NCI-H2227 (cell line): ENCODE data around the gene ZXDC.

Experiments
- DNase-seq: peaks from one replicate; lab custom pipeline; 2025; ENCODE audit not compliant: unreplicated experiment; lab: John Stamatoyannopoulos, UW

The ZXDC gene

DNA sequence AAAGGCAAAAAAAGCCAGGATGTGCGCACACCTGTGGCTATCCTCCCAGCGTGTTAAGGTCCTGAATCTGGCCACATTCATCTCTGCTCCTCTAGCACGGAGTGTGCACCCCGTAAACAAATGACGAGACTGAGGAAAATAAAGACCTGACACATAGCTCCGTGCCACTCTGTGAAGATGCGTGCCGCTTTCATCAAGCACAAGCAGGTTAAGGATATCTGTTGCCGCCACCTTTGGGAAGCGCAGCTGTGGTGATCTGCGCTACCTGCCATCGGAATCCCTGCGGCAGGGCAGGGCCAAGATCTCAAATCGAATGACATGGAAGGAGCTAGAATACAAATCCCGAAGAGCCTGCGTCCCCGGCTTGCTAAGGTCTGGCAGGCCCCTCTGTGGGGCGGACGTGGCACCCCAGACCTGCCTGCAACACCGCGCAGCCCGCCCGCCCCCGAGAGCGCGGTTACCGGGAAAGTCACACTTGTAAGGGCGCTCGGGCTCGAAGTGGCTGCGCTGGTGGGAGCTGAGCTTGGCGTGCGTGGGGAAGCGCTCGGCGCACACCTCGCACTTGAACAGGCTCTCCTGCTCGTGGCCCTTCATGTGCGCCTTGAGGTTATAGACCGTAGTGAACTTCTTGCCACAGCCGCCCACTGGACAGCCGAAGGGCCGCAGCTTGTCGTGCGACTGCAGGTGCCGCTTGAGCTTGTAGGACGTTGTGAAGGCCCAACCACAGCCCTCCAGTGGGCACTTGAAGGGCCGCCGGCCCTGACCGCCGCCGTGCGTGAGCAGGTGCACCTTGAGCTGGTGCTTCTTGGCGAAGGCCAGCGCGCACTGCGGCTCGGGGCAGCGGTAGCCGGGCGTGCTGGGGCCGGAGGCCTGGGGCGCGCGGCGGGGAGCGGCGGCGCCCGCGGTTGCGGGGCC is 936 bp downstream of the ZXDC start:
- peak; percentile 41 for DNase-seq

DNA sequence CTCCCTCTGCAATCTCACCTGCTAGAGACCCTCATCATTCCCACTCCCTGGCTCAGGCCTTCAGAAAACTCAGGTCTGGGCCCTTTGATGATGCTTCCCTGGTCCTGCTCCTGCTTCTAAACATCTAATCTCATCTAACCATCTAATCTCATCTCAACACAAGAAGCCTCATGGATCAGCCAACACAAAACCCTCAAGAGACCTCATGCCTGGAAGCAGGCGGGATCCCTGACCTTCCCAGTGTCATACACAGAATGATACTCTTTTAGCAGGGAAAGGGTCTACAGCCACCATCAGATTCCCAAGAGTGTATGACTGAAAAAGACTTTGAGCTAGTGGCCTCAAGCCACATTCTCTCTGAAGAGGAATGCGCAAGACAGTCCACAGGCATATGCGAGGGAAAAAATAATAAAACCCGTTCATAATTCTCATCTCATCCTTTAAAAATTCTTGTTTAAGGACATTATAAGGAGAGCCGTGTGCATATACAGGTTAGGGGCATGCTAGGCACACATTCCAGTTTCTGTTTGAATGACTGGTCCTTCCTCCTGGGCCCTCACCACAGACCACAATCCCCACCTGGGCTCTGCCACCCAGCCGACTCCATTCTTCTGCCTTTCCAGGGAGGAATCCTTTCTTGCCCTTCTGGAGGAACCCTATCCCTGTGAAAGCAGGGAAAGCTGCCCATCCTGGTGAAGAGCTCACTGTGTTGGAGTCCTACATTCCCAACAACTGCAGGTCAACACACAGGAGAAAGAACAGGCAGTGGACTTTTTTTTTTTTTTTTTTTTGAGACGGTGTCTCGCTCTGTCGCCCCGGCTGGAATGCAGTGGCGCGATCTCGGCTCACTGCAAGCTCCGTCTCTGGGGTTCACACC is 2.2 kb downstream of the ZXDC start:
- DNase-seq = no peak

DNA sequence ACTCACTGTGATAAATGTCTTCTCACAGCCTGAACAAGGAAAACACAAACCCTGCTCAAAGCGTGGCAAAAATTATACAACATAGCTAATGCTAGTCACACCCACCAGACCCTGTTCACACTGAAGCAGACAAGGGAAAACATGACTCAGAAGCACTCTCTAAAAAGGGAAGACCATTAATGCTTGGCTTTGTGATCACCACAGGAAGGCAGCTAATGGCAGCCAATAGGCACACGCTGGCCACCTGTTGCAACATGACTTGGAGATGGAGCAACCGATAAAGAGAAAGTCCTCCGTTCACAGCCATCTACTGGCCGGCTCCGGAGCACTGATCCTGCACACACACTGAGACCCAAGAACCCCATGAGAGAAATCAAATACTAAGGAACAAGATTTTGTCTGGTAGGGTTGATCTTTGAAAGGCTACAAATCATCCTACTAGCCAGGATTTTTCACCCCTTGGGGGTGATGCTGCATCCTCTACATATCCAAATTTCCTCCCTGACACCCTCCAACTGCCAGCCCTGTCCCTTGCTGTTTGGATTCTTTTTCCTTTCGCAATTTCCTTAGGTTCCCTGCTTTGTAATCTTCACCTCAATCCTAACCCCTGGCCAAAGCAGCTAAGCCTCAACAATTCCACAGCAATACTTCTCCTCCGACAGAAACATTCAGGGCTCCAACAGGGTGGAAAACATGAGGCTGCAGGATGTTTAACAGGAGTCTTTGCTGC is 3.2 kb downstream of the ZXDC start:
- peak; percentile 48 for DNase-seq

DNA sequence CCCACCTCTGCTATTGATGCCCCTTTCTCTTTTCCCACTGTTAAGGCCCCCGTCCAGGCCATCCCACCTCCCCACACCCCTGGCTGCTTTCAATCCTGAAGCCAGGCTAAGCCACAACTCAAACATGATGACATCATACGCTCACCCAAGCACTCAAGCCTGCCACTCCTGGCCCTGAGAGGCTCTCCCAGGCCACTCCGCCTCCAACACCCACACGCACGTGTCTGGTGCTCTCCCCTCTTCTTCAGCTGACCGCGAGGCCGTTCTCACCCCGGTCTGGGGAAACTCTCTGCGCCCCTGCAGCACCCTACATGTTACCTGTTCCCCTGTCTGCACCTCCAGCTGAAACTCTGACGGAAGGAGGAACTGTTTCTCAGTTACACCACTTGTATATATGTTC is 6.2 kb downstream of the ZXDC start:
- DNase-seq = no peak

DNA sequence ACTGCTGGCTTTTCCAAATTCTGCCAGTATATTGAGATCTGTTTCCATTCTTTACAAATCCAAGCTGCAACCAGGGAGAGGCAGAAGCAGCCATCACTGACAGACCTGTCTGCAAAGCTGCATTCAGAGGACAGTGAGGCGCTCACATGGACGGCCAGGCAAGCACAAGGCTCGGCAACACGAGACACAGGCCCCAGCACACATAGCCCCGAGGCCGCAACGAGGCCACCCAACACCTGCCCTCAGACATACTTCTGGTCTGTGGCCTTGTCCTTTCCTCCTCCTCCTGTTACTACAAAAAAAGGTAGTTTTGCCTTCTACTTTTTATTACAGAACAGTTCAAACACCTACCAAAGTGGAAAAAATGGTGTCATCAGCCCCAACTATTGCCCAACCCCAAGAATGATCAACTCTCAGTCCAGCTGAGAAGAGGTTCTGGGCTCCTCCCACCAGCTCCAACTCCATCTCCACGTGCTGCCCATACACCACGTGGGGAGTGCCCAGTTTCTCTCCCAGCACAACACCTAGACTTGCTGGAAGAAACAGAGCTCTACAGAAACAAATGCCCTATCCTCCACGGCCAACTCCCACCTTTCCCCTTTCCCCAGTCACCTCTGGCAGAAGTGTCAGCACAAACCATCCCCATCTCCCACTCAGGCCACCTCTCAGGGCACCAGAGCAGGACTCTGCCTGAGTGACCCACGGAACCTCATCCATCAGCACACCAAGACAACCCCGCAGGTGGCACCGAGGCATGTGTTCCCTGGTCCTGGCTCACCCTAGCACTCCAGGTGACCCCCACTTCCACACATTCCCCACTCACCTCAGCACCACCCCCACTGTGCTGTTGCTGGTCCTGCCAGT is 7.4 kb downstream of the ZXDC start:
- no peak for DNase-seq

DNA sequence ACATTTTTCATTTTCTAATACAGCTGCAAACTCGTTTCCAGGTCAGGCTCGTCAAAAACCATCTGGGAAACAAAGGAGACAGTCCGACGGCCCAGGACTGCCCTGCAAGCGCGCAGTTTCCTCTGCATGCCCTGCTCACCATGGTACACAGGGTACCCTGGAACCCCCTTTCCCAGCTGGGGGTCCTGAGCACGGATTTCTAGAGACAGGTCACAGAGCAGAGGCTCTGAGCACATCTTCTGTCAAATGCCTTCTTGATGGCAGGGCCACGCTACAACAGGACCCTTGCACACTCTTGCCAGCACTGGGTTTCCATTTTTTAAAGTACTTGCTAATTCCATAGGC is 8.1 kb downstream of the ZXDC start:
- no peak for DNase-seq

DNA sequence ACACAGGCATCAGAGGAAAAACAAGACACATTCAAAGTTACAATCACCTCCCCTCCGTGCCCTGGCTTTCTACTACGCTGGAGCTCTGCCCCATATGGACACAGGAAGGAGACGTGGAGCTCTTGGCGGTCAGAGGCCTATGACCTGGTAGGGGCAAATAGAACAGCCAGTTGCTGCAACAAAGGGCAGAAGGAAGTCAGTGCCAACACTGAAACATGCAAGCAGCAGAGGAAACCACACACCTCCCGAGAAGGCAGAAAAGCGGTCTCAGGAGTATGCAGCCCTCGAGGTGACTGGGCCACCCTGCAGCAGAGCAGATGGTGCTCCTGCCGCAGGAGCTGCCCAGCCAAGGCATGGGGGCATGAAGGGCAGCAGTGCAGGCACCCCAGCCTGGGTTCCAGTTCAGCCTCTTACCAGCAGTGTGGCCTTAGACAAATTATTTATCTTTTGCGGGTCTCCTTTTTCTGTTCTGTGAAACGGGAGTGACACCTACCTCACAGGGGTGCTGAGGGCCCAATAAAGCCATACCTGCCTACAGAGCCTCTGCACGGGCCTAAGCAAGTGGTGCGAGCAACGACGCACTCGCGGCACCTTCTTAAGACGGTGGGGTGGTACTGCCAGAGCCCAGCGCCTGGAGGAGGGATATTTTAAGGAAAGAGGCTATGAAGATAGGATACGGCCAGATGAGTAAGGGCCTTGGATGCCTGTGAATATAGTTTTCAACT is 8.6 kb downstream of the ZXDC start:
- DNase-seq = no peak

DNA sequence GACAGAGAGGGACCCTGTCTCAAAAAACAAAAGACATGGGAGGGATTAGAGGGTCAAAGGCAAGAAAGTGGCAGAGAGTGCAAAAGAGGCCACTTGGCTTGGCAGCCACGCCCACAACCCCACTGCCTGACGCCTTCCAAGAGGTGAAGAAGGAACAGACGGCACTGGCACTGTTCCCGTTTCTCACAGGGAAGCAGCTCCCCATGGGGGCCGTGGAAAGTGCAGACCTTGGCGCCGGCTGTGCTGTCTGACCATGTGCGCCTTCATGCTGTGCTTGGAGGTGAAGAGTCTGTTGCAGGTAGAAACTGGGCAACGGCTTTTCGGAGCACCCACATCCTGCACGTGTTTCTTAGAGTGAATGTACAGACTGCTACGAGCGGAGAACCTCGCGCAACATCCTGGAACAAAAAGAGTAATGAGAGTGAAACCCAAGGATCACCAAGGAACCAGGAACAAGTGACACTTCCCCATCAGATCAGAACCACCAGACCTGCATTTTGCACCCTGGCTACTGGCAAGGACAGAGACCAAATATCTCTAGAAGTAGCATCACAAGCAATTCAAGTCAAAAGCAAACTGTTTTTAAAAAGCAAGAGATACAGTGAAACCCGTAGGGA is 9.7 kb downstream of the ZXDC start:
- DNase-seq = no peak

DNA sequence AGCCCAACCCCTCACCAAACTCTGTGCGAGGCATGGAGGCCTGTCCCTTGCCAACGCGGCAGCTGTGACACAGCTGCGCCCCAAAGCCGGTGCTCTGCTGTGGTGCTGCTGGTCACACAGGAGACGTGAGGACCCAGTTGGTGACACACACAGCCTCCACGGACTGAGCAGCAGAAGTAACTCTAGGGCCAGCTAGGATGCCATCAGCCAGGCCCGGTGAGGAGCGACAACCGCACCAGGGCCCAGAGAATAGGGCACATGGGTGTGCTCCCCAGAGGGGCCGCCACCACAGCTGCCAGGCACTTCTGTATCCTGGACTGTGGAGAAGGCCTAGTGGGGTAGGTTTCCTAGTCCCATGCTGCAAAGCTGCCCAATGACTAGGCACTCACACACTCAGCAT is 10.7 kb downstream of the ZXDC start:
- DNase-seq = no peak

DNA sequence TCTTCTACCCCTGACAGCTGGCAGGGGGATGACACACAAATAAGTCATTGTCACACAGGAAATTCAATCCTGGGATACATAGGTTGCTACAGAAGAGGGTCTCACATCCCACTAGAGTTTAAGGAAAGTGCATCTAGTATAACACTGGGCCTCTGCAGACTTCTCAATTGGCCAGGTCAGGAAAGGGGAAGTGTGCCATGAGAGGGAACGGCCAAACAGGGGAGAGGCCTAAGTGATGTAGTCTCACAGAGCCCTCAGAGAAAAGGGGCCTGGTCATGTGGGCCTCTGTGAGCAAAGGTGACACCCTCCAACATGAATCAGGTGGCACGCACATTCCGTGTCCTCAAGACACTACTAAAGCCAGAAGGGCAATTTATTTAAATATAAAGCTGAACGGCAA is 11.2 kb downstream of the ZXDC start:
- no peak for DNase-seq

DNA sequence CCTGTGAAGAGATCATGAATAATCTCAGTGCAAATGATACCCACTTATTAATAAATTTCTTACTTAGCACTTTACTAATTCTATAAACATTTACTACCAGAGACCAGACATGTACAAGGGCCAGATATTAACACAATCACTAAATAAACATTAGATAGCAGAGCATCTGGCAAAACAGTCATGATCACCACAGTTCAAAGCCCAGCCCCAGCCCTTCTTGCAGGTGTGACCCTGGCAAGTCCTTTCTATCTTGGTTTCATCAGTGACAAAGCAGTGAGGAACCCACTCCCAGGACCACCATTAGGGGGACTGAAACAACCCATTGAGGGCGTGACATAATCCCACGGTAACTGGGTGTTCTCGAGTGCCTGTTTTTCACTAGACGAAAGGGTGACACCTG is 11.6 kb downstream of the ZXDC start:
- no peak for DNase-seq

DNA sequence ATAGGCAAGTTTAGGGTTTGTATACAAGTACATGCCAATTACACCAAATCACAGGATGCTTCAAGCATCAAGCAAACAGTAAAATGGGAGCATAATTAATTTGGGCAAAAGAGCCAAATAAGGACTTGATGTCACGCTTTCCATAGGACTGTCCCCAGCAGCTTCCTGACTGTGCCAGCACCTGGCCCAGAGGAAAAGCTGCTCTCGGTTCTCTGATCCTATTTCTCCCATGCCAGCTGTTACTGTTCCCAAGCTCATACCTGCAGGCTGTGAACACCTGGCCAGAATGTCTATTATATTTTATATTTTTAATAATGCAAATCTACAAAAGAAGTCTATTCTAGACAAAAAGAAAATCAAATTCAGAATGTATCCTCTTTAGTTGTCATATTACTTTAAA is 12.2 kb downstream of the ZXDC start:
- DNase-seq = no peak

DNA sequence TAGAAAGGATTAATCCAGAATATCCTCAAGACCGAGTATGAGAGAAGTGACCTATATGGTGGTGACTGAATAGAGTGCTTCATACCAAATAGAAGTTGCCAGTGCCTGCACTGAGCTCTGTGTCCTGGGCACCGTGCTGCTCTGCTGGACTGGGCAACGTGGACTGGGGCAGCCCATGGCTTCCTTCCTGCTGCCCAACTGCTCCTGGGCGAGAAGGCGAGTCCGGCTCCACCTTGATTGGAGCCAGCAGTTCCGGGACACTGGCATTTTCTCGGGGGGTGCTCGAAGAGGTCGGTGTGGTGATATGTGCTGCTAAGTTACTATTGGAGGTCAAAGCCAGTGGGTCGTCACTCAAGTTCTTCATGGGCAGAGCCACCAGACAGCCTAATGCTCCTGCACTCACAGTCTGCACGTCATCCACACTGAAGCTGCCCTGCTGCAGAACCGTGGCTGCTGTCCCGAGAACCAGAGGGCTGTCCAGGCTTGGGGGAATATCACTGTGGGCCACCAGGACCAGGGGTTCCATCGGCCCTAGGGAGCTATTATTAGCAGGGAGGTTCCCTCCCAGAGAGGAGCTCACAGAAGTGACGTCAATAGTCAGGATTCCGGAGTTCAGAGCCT is 14.1 kb downstream of the ZXDC start:
- DNase-seq = no peak

DNA sequence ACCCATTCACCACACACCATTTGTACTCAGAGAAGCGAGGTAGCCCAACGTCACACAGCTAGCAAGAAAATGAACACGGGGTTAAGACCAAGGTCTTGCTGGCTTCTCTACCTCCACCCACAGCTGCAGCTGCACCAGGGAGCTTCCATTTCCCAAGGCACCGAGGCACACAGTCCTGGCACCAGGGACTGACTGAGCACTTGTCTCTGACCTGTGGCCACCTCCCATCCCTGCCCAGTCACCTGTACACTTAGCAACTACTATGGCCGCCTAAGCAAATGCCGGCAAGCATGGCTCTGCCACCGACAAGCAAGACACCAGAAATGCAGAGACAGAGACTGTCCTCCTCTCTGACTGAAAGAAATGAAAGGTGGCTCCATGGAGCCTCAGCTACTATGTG is 15.3 kb downstream of the ZXDC start:
- no peak for DNase-seq

DNA sequence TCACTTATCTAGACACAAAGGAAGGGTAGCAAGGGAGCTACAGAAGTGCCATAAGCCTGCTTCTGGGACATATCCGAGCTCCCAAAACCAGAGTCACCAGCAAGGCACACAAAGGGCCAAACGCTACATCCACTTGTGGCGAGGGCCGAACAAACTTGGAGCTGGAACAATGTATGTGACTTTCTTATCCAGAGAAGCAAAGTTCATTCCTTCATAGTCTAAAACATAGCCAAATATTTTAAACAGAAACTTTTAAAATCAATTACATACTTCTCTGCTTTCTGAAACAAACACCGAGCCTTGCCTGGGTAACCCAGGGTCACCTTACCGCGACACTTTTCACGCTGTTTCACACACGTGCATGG is 15.9 kb downstream of the ZXDC start:
- no peak for DNase-seq

DNA sequence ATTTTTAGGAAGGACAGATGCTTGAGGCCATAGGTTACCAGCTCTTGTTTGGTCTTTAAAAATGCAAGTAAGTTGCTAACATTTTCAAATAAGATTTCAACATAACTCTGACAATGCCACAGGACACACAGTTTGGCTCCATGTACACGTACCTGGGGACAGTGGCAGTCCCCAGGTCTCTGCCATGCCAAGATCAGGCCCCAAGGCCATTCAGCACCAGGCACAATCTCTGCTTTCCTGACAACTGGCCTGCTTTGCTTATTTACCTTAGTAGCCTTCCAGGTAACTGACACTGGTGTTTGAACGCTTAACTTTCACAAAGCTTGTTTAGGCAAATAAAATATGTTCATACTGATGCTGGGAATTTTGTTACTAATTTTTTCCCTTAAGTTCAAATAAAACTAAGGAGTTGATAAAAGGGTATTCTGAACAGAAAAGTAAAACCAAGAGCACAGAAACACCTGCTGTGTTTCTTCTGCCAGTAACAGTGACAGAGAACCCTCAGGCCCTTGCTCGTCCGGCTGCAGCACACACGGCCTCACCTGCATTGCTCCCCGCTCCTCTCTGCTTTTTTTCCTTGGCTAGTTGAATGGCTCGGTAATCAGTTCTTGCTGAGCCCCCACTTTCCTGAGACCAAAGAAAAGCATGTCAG is 16.5 kb downstream of the ZXDC start:
- no peak for DNase-seq

DNA sequence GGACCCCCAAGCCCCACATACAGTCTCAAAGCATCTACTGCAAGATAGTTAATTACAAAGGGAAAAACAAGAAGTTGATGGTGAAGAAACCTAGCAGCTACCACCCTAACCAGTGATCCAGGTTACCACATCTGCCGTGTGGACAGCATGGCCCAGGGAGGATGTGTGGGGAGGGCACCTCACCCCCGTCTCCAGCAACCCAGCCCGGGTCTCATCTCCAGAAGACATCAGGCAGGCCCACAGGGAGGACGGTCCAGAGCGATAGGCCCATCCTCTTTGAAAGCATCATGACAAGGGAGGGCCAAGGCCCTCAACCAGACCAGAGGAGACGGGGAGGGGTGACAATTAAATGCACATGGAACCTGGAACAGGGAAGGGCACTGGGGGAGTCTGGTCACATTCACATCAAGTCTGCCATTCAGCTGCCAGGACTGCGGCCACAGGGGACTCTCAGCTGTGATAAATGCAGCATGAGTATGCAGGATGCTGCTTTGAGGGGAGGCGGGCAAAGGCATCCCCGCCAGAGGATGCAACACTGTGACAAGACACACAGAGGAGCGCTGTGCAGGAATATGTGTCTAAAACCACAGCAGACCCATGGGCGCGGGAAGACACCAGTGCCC is 18.8 kb downstream of the ZXDC start:
- DNase-seq = no peak

DNA sequence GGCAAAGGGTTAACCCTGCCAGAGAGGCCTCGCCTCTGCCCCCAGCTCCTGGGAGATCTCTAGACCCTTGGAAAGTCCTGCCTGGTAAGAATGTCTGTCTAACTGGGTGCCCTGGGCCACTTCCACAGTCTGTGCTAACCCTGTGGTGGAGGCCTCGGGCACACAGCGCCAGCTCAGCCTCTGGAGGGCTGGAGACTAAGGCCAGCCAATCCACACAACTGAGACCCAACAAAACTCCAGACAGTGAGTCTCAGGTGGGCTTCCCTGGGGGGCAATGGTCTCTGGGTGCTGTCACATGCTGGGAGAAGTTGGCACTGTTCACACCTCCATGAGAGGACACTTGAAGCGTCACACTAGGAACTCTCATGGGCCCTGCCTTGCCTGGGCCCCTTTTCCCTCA is 19.5 kb downstream of the ZXDC start:
- no peak for DNase-seq
